Measurements from ENCODE around the gene NUDT22.
A peak's percentile ranks its signal among the peaks of the same experiment; 100 is the strongest.

NUDT22 gene

GRCh38 chr11:64255135-64256128 lies 29.4 kb downstream of the NUDT22 start:
- no peak for DNase-seq (ENCODE audit: low spot score)

- no peak for DNase-seq (ENCODE audit: low spot score)
Observed at GRCh38 chr11:64256300-64256699, 30.2 kb downstream of the NUDT22 start.

- DNase-seq (ENCODE audit: low spot score): no peak
Observed at GRCh38 chr11:64258356-64258755, 32.3 kb downstream of the NUDT22 start.

GRCh38 chr11:64258946-64259532 lies 33.0 kb downstream of the NUDT22 start:
- no peak for DNase-seq (ENCODE audit: low spot score)

GRCh38 chr11:64259533-64260067 lies 33.5 kb downstream of the NUDT22 start:
- DNase-seq (ENCODE audit: low spot score): no peak

GRCh38 chr11:64260147-64260708 lies 34.2 kb downstream of the NUDT22 start:
- no peak for DNase-seq (ENCODE audit: low spot score)

- DNase-seq (ENCODE audit: low spot score): no peak
Observed at GRCh38 chr11:64261556-64262080, 35.5 kb downstream of the NUDT22 start.

GRCh38 chr11:64262271-64263002 lies 36.4 kb downstream of the NUDT22 start:
- DNase-seq (ENCODE audit: low spot score): no peak

GRCh38 chr11:64263021-64263946 lies 37.2 kb downstream of the NUDT22 start:
- DNase-seq (ENCODE audit: low spot score): no peak

- no peak for DNase-seq (ENCODE audit: low spot score)
Observed at GRCh38 chr11:64263947-64264317, 37.9 kb downstream of the NUDT22 start.

- DNase-seq (ENCODE audit: low spot score): no peak
Observed at GRCh38 chr11:64264371-64264852, 38.3 kb downstream of the NUDT22 start.

- DNase-seq (ENCODE audit: low spot score): no peak
Observed at GRCh38 chr11:64265176-64266160, 39.4 kb downstream of the NUDT22 start.

GRCh38 chr11:64266339-64266738 lies 40.3 kb downstream of the NUDT22 start:
- DNase-seq (ENCODE audit: low spot score): no peak

GRCh38 chr11:64267207-64267945 lies 41.3 kb downstream of the NUDT22 start:
- no peak for DNase-seq (ENCODE audit: low spot score)

- DNase-seq (ENCODE audit: low spot score): no peak
Observed at GRCh38 chr11:64268025-64268892, 42.2 kb downstream of the NUDT22 start.

- DNase-seq (ENCODE audit: low spot score): peak; percentile 33
Observed at GRCh38 chr11:64268893-64269539, 42.9 kb downstream of the NUDT22 start.
